ENCODE data around the gene SCAMP4.

Gene SCAMP4

GRCh38 chr19:1967087-1967608, 61.9 kb downstream of the SCAMP4 start:
- WGBS, 2 experiments (ENCODE audit: insufficient coverage in 2 of 2): 96 to 97% methylated on average over 19 to 25 of the region's 26 CpGs

GRCh38 chr19:1968279-1969175, 63.3 kb downstream of the SCAMP4 start:
- Histone ChIP-seq H3K4me1 (ENCODE audit: control insufficient read depth, insufficient read depth, low read length, poor library complexity, severe bottlenecking) (no peaks in the 10 kb centered on the region), H3K4me3 (ENCODE audit: extremely low read depth, insufficient read depth, low read length, poor library complexity, severe bottlenecking) (no peak overlapping the region), H3K9me3 (ENCODE audit: control insufficient read depth, low read length) (no peaks in the 10 kb centered on the region), H3K27ac (ENCODE audit: low read depth, low read length, severe bottlenecking) (no peak overlapping the region), H3K36me3 (ENCODE audit: control insufficient read depth, insufficient read depth, low read length) (peaks cover 51% of the 10 kb centered on the region)
- 95% methylated on average over 31 to 34 of the region's 34 CpGs for WGBS, 2 experiments (ENCODE audit: insufficient coverage in 2 of 2)

More at GRCh38 chr19:1967087-1967608, 61.9 kb downstream of the SCAMP4 start:
- Histone ChIP-seq H3K27ac (ENCODE audit: low read depth, low read length, severe bottlenecking) (no peak overlapping the region), H3K36me3 (ENCODE audit: control insufficient read depth, insufficient read depth, low read length) (peaks cover 58% of the 10 kb centered on the region), H3K4me1 (ENCODE audit: control insufficient read depth, insufficient read depth, low read length, poor library complexity, severe bottlenecking) (no peaks in the 10 kb centered on the region), H3K9me3 (ENCODE audit: control insufficient read depth, low read length) (no peaks in the 10 kb centered on the region), H3K4me3 (ENCODE audit: extremely low read depth, insufficient read depth, low read length, poor library complexity, severe bottlenecking) (no peak overlapping the region)

- H3K4me3 ChIP-seq (ENCODE audit: extremely low read depth, insufficient read depth, low read length, poor library complexity, severe bottlenecking): no peak overlapping the region
- no peak overlapping the region for H3K27ac ChIP-seq (ENCODE audit: low read depth, low read length, severe bottlenecking)
- H3K4me1 ChIP-seq (ENCODE audit: control insufficient read depth, insufficient read depth, low read length, poor library complexity, severe bottlenecking): no peaks in the 10 kb centered on the region
- H3K36me3 ChIP-seq (ENCODE audit: control insufficient read depth, insufficient read depth, low read length): peaks cover 50% of the 10 kb centered on the region
- WGBS, 2 experiments (ENCODE audit: insufficient coverage in 2 of 2): 94 to 96% methylated on average over 41 to 48 of the region's 49 CpGs
- H3K9me3 ChIP-seq (ENCODE audit: control insufficient read depth, low read length): no peaks in the 10 kb centered on the region
Observed at GRCh38 chr19:1969176-1970002, 64.2 kb downstream of the SCAMP4 start.

- Histone ChIP-seq H3K27ac (ENCODE audit: low read depth, low read length, severe bottlenecking) (no peak overlapping the region), H3K36me3 (ENCODE audit: control insufficient read depth, insufficient read depth, low read length) (peaks cover 53% of the 10 kb centered on the region), H3K9me3 (ENCODE audit: control insufficient read depth, low read length) (no peaks in the 10 kb centered on the region), H3K4me1 (ENCODE audit: control insufficient read depth, insufficient read depth, low read length, poor library complexity, severe bottlenecking) (no peaks in the 10 kb centered on the region), H3K4me3 (ENCODE audit: extremely low read depth, insufficient read depth, low read length, poor library complexity, severe bottlenecking) (no peak overlapping the region)
- 94 to 97% methylated on average over 34 to 35 of the region's 38 CpGs for WGBS, 2 experiments (ENCODE audit: insufficient coverage in 2 of 2)
Observed at GRCh38 chr19:1970003-1970805, 65.0 kb downstream of the SCAMP4 start.

GRCh38 chr19:1970806-1971502, 65.8 kb downstream of the SCAMP4 start:
- Histone ChIP-seq H3K4me3 (ENCODE audit: extremely low read depth, insufficient read depth, low read length, poor library complexity, severe bottlenecking) (no peak overlapping the region), H3K9me3 (ENCODE audit: control insufficient read depth, low read length) (no peaks in the 10 kb centered on the region), H3K27ac (ENCODE audit: low read depth, low read length, severe bottlenecking) (no peak overlapping the region), H3K36me3 (ENCODE audit: control insufficient read depth, insufficient read depth, low read length) (peaks cover 53% of the 10 kb centered on the region), H3K4me1 (ENCODE audit: control insufficient read depth, insufficient read depth, low read length, poor library complexity, severe bottlenecking) (no peaks in the 10 kb centered on the region)
- 97% methylated on average over 22 to 24 of the region's 27 CpGs for WGBS, 2 experiments (ENCODE audit: insufficient coverage in 2 of 2)

GRCh38 chr19:1974381-1975161, 69.4 kb downstream of the SCAMP4 start:
- Histone ChIP-seq H3K36me3 (ENCODE audit: control insufficient read depth, insufficient read depth, low read length) (peaks cover 65% of the 10 kb centered on the region), H3K9me3 (ENCODE audit: control insufficient read depth, low read length) (no peaks in the 10 kb centered on the region), H3K27ac (ENCODE audit: low read depth, low read length, severe bottlenecking) (no peak overlapping the region), H3K4me1 (ENCODE audit: control insufficient read depth, insufficient read depth, low read length, poor library complexity, severe bottlenecking) (no peaks in the 10 kb centered on the region), H3K4me3 (ENCODE audit: extremely low read depth, insufficient read depth, low read length, poor library complexity, severe bottlenecking) (no peak overlapping the region)
- WGBS, 2 experiments (ENCODE audit: insufficient coverage in 2 of 2): 95 to 97% methylated on average over 16 to 25 of the region's 28 CpGs

- Histone ChIP-seq H3K9me3 (ENCODE audit: control insufficient read depth, low read length) (no peaks in the 10 kb centered on the region), H3K4me1 (ENCODE audit: control insufficient read depth, insufficient read depth, low read length, poor library complexity, severe bottlenecking) (no peaks in the 10 kb centered on the region), H3K4me3 (ENCODE audit: extremely low read depth, insufficient read depth, low read length, poor library complexity, severe bottlenecking) (no peak overlapping the region), H3K36me3 (ENCODE audit: control insufficient read depth, insufficient read depth, low read length) (peaks cover 65% of the 10 kb centered on the region), H3K27ac (ENCODE audit: low read depth, low read length, severe bottlenecking) (no peak overlapping the region)
- WGBS, 2 experiments (ENCODE audit: insufficient coverage in 2 of 2): 91 to 98% methylated on average over 14 to 20 of the region's 20 CpGs
Observed at GRCh38 chr19:1975162-1975480, 69.9 kb downstream of the SCAMP4 start.
